Panc1 (cell line): Measurements from ENCODE around the gene COL4A1. TPM values are rescaled to one million over a fixed set of nuclear protein-coding genes. Genes with fewer than 3 reads are reported as not detected.

ENCODE experiments used
- ATAC-seq: fragments of 200-7000 bp; cut with Tn5 transposase; 2 replicates; pipeline ENCODE4 v1.9.1; 2020; ENCODE audit warnings: mild to moderate bottlenecking, moderate library complexity
- BruUV-seq: library from RNA; stranded (reverse); fragments of 400-500 nt; replicated peaks from 2 replicates; lab custom pipeline; 2021; lab: Mats Ljungman, UMichigan
- CTCF ChIA-PET: fragments of 300-600 bp; sonication (Branson Sonifier 250); formaldehyde crosslinking; loops from one replicate; lab custom pipeline; 2022; ENCODE audit warnings: antibody characterized with exemption; lab: Charles Lee
- POLR2A ChIA-PET: fragments of 300-600 bp; sonication (Branson Sonifier 250); formaldehyde crosslinking; loops from one replicate; lab custom pipeline; 2022; ENCODE audit warnings: antibody characterized with exemption; lab: Charles Lee
- DNase-seq: peaks from one replicate; pipeline ENCODE4 v3.0.0-alpha.2; 2010; ENCODE audit warnings: low read depth, low spot score
- H3K27ac ChIP-seq: 2 replicates; pipeline ENCODE4 v1.5.1; 2011; ENCODE audit warnings: mild to moderate bottlenecking, low read length, inconsistent platforms
- H3K27me3 ChIP-seq: fragments of 200-500 bp; sonication (Bioruptor generic); 2 replicates; pipeline ENCODE4 v1.6.0; 2014; ENCODE audit warnings: low read length, inconsistent platforms; ENCODE audit not compliant: control insufficient read depth, insufficient read depth
- H3K36me3 ChIP-seq: fragments of 200-500 bp; sonication (Bioruptor generic); 2 replicates; pipeline ENCODE4 v1.5.1; 2014; ENCODE audit warnings: inconsistent platforms, mild to moderate bottlenecking, low read length, moderate library complexity; ENCODE audit not compliant: control insufficient read depth, insufficient read depth
- H3K4me1 ChIP-seq: 2 replicates; pipeline ENCODE4 v1.5.1; 2011; ENCODE audit warnings: inconsistent platforms, mild to moderate bottlenecking, low read length, moderate library complexity; ENCODE audit not compliant: control insufficient read depth, insufficient read depth
- H3K4me3 ChIP-seq, 2 experiments: 2 replicates each; pipeline ENCODE4 v1.5.1; 2011 to 2012; ENCODE audit warnings: low read depth in 2 of 2, low read length in 2 of 2, mild to moderate bottlenecking in 2 of 2, inconsistent platforms in 1 of 2, moderate library complexity in 1 of 2
- H3K9me3 ChIP-seq: fragments of 200-500 bp; sonication (Bioruptor generic); 2 replicates; pipeline ENCODE4 v1.5.1; 2014; ENCODE audit warnings: low read depth, mild to moderate bottlenecking, inconsistent platforms, low read length, moderate library complexity; ENCODE audit not compliant: control insufficient read depth, insufficient read depth
- POLR2AphosphoS5 ChIP-seq: IDR thresholded peaks from 2 replicates; pipeline ENCODE4 v1.6.1; 2012; ENCODE audit warnings: mild to moderate bottlenecking, low read depth, low read length, moderate library complexity
- SIN3A ChIP-seq: IDR thresholded peaks from 2 replicates; pipeline ENCODE4 v1.6.1; 2012; ENCODE audit warnings: low read depth, mild to moderate bottlenecking, low read length, moderate library complexity, borderline replicate concordance; ENCODE audit not compliant: insufficient read depth
- TCF7L2 ChIP-seq: IDR thresholded peaks from 2 replicates; pipeline ENCODE4 v1.6.1; 2011; ENCODE audit warnings: mild to moderate bottlenecking, low read depth, low read length, inconsistent platforms
- in situ Hi-C: cut with HindIII; loops from 2 replicates; pipeline ENCODE4 v1.10.0; 2016; ENCODE audit warnings: low sequenced_read_pairs, low pct_unique_long_range_greater_than_20kb
- intact Hi-C: fragments of 100-400 bp; cut with micrococcal nuclease; formaldehyde crosslinking; loops from one replicate; pipeline ENCODE4 v1.10.0; 2022; ENCODE audit not compliant: unreplicated experiment
- total RNA-seq: library from RNA; stranded (reverse); gene quantifications from one replicate; pipeline ENCODE4 v1.2.1, GENCODE V29; 2021; ENCODE audit not compliant: unreplicated experiment
- TF ChIP-seq, protein P1 (sequence below): fragments of 450-650 bp; IDR thresholded peaks from 2 replicates; pipeline ENCODE4 v1.5.1; 2017; ENCODE audit warnings: mild to moderate bottlenecking
- TF ChIP-seq, protein P2 (sequence below), 2 experiments: IDR thresholded peaks; 2 replicates each; pipeline ENCODE4 v1.6.1; 2011 to 2012; ENCODE audit warnings: low read depth in 2 of 2, control low read depth in 1 of 2, low read length in 1 of 2, mild to moderate bottlenecking in 1 of 2, moderate library complexity in 1 of 2; ENCODE audit not compliant: insufficient read depth in 1 of 2

Gene COL4A1
- total RNA-seq, 1 experiment from 2014 or later: 1.1 TPM

DNA sequence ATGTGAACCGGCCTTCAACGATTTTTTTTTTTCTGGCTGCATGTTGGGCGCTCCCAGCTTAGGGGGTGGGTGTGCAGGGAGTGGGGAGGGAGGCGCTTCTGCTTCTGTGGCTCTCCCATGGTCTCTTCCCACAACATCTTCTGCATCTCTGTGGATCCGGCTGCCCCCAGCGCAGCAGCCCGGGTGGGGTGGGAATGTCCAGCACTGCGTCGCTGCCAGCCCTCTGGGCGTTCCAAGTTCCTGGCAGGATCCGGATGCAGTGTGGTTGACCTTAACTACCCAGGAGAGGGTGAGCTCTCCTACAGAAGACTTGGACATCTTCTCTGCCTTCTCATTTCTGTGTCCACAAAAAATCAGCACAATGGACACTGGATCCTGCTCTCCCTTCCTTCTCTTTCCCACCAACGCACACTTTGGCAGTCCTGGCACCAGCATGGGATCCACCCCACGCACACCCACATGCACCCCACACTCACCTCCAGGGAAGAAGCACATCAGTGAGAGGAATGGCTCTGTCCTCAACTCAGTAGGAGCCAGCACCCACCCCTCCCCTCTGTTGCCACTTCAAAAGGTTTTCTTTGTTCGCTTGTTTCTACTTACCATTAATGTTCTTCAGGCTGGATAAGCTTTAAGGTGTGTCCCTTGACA lies 177.3 kb downstream of the COL4A1 start:
- no TSS peak for BruUV-seq
- intact Hi-C loops: no loop called here
- ChIA-PET CTCF (no interaction called here), POLR2A (interaction anchor here (0.7 kb wide), 1 partner anchor 466 kb away, joined by 8 read pairs; no protein-coding TSS in a partner anchor)
- TF ChIP-seq POLR2AphosphoS5 (no peak), TCF7L2 (no peak), SIN3A (no peak)
- TF ChIP-seq, protein P1, sequence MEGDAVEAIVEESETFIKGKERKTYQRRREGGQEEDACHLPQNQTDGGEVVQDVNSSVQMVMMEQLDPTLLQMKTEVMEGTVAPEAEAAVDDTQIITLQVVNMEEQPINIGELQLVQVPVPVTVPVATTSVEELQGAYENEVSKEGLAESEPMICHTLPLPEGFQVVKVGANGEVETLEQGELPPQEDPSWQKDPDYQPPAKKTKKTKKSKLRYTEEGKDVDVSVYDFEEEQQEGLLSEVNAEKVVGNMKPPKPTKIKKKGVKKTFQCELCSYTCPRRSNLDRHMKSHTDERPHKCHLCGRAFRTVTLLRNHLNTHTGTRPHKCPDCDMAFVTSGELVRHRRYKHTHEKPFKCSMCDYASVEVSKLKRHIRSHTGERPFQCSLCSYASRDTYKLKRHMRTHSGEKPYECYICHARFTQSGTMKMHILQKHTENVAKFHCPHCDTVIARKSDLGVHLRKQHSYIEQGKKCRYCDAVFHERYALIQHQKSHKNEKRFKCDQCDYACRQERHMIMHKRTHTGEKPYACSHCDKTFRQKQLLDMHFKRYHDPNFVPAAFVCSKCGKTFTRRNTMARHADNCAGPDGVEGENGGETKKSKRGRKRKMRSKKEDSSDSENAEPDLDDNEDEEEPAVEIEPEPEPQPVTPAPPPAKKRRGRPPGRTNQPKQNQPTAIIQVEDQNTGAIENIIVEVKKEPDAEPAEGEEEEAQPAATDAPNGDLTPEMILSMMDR: no peak
- TF ChIP-seq, protein P2, sequence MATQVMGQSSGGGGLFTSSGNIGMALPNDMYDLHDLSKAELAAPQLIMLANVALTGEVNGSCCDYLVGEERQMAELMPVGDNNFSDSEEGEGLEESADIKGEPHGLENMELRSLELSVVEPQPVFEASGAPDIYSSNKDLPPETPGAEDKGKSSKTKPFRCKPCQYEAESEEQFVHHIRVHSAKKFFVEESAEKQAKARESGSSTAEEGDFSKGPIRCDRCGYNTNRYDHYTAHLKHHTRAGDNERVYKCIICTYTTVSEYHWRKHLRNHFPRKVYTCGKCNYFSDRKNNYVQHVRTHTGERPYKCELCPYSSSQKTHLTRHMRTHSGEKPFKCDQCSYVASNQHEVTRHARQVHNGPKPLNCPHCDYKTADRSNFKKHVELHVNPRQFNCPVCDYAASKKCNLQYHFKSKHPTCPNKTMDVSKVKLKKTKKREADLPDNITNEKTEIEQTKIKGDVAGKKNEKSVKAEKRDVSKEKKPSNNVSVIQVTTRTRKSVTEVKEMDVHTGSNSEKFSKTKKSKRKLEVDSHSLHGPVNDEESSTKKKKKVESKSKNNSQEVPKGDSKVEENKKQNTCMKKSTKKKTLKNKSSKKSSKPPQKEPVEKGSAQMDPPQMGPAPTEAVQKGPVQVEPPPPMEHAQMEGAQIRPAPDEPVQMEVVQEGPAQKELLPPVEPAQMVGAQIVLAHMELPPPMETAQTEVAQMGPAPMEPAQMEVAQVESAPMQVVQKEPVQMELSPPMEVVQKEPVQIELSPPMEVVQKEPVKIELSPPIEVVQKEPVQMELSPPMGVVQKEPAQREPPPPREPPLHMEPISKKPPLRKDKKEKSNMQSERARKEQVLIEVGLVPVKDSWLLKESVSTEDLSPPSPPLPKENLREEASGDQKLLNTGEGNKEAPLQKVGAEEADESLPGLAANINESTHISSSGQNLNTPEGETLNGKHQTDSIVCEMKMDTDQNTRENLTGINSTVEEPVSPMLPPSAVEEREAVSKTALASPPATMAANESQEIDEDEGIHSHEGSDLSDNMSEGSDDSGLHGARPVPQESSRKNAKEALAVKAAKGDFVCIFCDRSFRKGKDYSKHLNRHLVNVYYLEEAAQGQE (IDR thresholded peaks at IDR 0.05; ENCODE audit: insufficient read depth in 1 of 2, low read depth in 2 of 2, low read length in 1 of 2): no peak
- in situ Hi-C loops: no loop called here
- Histone ChIP-seq H3K4me3 (no peak overlapping the region), H3K27me3 (peaks cover 2% of the 10 kb centered on the region; the same call in 1 of the 2 replicates), H3K27ac (no peak overlapping the region), H3K9me3 (no peaks in the 10 kb centered on the region), H3K36me3 (no peaks in the 10 kb centered on the region), H3K4me1 (no peaks in the 10 kb centered on the region)
- DNase-seq (no peak), ATAC-seq (no peak)

DNA sequence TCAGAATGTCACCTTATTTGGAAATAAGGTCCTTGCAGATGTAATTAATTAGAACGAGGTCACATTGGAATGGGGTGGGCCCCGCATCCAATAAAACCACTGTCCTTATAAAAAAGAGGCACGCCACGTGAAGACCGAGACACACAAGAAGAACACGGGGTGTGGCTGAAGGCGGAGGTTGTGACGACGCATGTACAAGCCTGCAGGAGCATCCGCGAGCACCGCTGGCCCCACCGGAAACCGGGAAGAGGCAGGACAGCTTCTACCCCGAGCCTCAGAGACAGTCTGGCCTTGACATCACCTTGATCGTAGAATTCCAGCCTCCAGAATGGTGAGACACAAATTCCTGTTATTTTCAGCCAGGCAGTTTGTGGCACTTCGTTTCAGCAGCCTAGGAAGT lies 177.9 kb downstream of the COL4A1 start:
- H3K9me3 ChIP-seq: no peaks in the 10 kb centered on the region
- H3K4me3 ChIP-seq: no peak overlapping the region
- POLR2A ChIA-PET: no interaction called here
- no TSS peak for BruUV-seq
- in situ Hi-C loops: no loop called here
- peaks cover 2% of the 10 kb centered on the region; the same call in 1 of the 2 replicates for H3K27me3 ChIP-seq
- no peaks in the 10 kb centered on the region for H3K36me3 ChIP-seq
- intact Hi-C loops: no loop called here
- CTCF ChIA-PET: no interaction called here
- DNase-seq (no peak), ATAC-seq (no peak)
- no peaks in the 10 kb centered on the region for H3K4me1 ChIP-seq
- H3K27ac ChIP-seq: no peak overlapping the region
- TF ChIP-seq SIN3A (no peak), TCF7L2 (no peak), POLR2AphosphoS5 (no peak)
- TF ChIP-seq, protein P1: no peak
- TF ChIP-seq, protein P2 (IDR thresholded peaks at IDR 0.05; ENCODE audit: insufficient read depth in 1 of 2, low read depth in 2 of 2, low read length in 1 of 2): no peak
